HG02571 (cell line): ENCODE results near the gene TTC9C.
A peak's percentile ranks its signal among the peaks of the same experiment; 100 is the strongest.
"Not testable (repeated sequence)": the region's sequence is repeated elsewhere in the genome, so short reads cannot be mapped to it uniquely, and the experiment has no call there.

ENCODE experiments used
- ATAC-seq: cut with Tn5 transposase; IDR thresholded peaks from one replicate; pipeline ENCODE4 v1.9.1; 2021; ENCODE audit warnings: mild to moderate bottlenecking, moderate library complexity; ENCODE audit not compliant: unreplicated experiment

Gene TTC9C

GRCh38 chr11:62709247-62710000, 18.9 kb upstream of the TTC9C start:
- peak; percentile 67 for ATAC-seq

- peak; percentile 1 for ATAC-seq
Observed at GRCh38 chr11:62710001-62710345, 18.3 kb upstream of the TTC9C start.

- ATAC-seq = no peak
Observed at GRCh38 chr11:62712276-62712812, 15.9 kb upstream of the TTC9C start.

- ATAC-seq = no peak
Observed at GRCh38 chr11:62712861-62713260, 15.4 kb upstream of the TTC9C start.

- no peak for ATAC-seq
Observed at GRCh38 chr11:62713343-62713742, 14.9 kb upstream of the TTC9C start.

- no peak for ATAC-seq
Observed at GRCh38 chr11:62715150-62716130, 12.8 kb upstream of the TTC9C start.

- no peak for ATAC-seq
Observed at GRCh38 chr11:62716206-62716605, 12.1 kb upstream of the TTC9C start.

- ATAC-seq = no peak
Observed at GRCh38 chr11:62716816-62717215, 11.5 kb upstream of the TTC9C start.

GRCh38 chr11:62719302-62719978, 8.8 kb upstream of the TTC9C start:
- ATAC-seq = no peak

GRCh38 chr11:62721994-62722393, 6.3 kb upstream of the TTC9C start:
- ATAC-seq = no peak

- ATAC-seq = no peak
Observed at GRCh38 chr11:62724171-62724570, 4.1 kb upstream of the TTC9C start.

GRCh38 chr11:62725646-62726045, 2.6 kb upstream of the TTC9C start:
- ATAC-seq = no peak

- no peak for ATAC-seq
Observed at GRCh38 chr11:62726156-62726914, 2.0 kb upstream of the TTC9C start.

GRCh38 chr11:62726915-62727164, 1.4 kb upstream of the TTC9C start:
- ATAC-seq = peak; percentile 5

- peak; percentile 81 for ATAC-seq
Observed at GRCh38 chr11:62727165-62727871, 968 bp upstream of the TTC9C start, which contains the start of gene HNRNPUL2. Gene HNRNPUL2, minus strand, starts transcription at chr11:62727457. Its CDS starts 301 bp downstream, at chr11:62727156.

- peak; percentile 51 for ATAC-seq
Observed at GRCh38 chr11:62727872-62728170, 465 bp upstream of the TTC9C start.

- not testable (repeated sequence) for ATAC-seq
Observed at GRCh38 chr11:62730076-62730475, 1.8 kb downstream of the TTC9C start.

- ATAC-seq = no peak
Observed at GRCh38 chr11:62732830-62733229, 4.5 kb downstream of the TTC9C start.

- no peak for ATAC-seq
Observed at GRCh38 chr11:62737196-62737595, 8.9 kb downstream of the TTC9C start.
